ENCODE data around the gene IL17RD.

IL17RD gene

DNA sequence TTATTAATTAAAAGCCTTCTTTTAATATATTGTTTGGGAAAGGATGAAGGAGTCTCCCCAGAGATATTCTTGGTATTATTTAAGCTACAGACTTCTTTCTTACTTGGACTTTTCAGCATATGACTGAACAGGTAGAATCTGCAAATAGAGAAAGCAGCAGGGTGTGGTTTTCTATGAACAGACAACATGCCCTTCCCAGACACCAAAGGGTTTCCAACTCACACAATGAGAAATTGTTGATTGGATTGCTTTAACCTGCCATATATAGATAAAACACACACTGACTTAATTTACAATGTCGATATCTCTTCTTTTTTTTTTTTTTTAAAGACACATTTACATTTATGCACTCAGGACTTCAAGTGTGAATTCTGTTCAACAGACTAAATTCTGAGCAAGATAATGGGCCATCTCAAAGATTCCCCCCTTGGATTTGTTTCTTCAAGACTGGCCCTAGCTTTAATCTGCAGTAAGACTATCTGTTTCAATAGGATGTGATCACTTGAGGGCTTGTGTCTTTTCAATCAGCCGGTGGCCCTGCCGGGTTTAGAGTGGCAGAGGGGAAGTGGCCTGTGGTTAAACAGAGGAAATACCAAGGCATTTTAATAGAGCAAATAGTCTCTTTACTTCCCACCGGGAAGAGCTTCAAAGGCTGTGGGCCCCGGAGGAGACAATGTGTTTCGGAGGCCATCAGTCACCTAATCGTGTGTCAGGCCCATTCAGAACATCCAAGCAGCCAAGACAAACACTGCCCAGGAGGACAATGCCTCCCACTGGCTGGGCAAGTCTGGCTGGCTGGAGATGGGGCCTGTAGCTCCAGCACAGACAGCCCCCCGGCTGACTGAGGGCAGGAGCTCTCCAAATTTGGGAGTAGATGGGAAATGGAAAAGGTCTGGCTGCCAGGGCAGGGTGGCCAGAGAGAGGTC lies 6.1 kb downstream of the IL17RD start:
- no peaks in the 10 kb centered on the region for H3K36me3 ChIP-seq (ENCODE audit: control insufficient read depth, insufficient read depth, low read length)
- H3K27me3 ChIP-seq (ENCODE audit: control insufficient read depth, insufficient read depth, low read length, poor library complexity, severe bottlenecking), result peaks cover 99% of the 10 kb centered on the region
- H3K9me3 ChIP-seq (ENCODE audit: control insufficient read depth, low read length), result no peaks in the 10 kb centered on the region
- peaks cover 37% of the 10 kb centered on the region for H3K4me1 ChIP-seq (ENCODE audit: control insufficient read depth, insufficient read depth, low read length)
- WGBS, 2 experiments, result 3 to 7% methylated on average over 8 of the region's 8 CpGs
- H3K27ac ChIP-seq (ENCODE audit: insufficient read depth, low read depth, low read length, poor library complexity, severe bottlenecking), result no peak overlapping the region
- H3K4me3 ChIP-seq (ENCODE audit: insufficient read depth, low read depth, low read length), result no peak overlapping the region

DNA sequence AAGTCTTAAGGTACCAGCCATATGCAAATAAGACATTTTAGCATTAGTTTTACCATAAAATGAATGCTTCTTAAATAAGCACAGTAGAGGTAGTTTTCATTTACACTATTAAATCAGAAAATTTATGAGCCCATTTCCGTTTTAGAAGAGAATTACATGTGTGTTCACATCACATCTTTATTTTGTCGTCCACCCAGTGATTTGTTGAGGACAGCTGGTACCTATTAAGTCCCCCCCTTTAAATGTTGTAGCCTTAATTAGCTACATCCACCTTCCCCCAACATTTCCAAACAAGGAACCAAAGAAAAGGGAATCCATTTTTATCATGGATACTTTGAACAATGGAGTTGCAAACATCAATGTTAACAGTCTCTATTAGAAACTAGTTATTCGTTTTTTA lies 6.8 kb downstream of the IL17RD start:
- 57 to 62% methylated on average over 3 of the region's 3 CpGs for WGBS, 2 experiments
- H3K27me3 ChIP-seq (ENCODE audit: control insufficient read depth, insufficient read depth, low read length, poor library complexity, severe bottlenecking), result peaks cover 98% of the 10 kb centered on the region
- H3K36me3 ChIP-seq (ENCODE audit: control insufficient read depth, insufficient read depth, low read length), result no peaks in the 10 kb centered on the region
- H3K27ac ChIP-seq (ENCODE audit: insufficient read depth, low read depth, low read length, poor library complexity, severe bottlenecking), result no peak overlapping the region
- H3K9me3 ChIP-seq (ENCODE audit: control insufficient read depth, low read length), result no peaks in the 10 kb centered on the region
- H3K4me1 ChIP-seq (ENCODE audit: control insufficient read depth, insufficient read depth, low read length), result peaks cover 36% of the 10 kb centered on the region
- no peak overlapping the region for H3K4me3 ChIP-seq (ENCODE audit: insufficient read depth, low read depth, low read length)

DNA sequence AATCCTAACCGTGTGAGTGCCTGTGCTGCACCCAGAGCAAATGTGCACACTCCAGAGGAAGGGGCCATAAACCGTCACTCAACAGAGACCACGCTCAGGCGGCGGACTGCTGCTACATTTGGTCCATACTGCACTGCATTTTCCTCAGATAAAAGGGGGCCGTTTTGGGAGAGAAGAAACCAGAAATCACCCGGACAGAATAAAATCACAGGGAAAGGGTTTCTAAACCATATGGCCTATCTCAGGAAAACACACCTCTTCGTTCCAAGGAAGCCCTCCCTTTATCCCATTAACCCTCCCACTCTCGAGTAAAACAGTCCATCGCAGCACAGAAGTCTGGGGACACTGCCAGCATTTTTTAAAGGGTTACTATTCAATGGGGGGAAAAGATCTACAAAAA lies 7.6 kb downstream of the IL17RD start:
- Histone ChIP-seq H3K27ac (ENCODE audit: insufficient read depth, low read depth, low read length, poor library complexity, severe bottlenecking) (no peak overlapping the region), H3K27me3 (ENCODE audit: control insufficient read depth, insufficient read depth, low read length, poor library complexity, severe bottlenecking) (peaks cover 98% of the 10 kb centered on the region), H3K36me3 (ENCODE audit: control insufficient read depth, insufficient read depth, low read length) (no peaks in the 10 kb centered on the region), H3K4me1 (ENCODE audit: control insufficient read depth, insufficient read depth, low read length) (peaks cover 40% of the 10 kb centered on the region), H3K9me3 (ENCODE audit: control insufficient read depth, low read length) (no peaks in the 10 kb centered on the region), H3K4me3 (ENCODE audit: insufficient read depth, low read depth, low read length) (no peak overlapping the region)
- WGBS, 2 experiments, result 71 to 73% methylated on average over 10 of the region's 10 CpGs

DNA sequence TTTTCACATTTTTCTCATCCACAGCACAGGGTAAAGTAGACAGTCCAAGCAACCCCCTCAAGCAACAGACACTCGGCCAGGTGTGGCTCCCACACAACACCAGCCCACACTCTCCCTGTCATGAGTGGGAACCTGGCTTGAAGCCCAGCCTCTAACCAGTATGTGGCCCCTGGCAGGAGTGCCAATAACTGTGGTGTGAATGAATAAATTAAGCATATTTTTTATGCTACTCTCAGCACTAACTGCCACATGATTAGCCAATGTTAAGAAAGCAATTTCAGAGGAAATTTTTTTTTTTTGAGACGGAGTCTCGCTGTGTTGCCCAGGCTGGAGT lies 9.9 kb downstream of the IL17RD start:
- Histone ChIP-seq H3K27me3 (ENCODE audit: control insufficient read depth, insufficient read depth, low read length, poor library complexity, severe bottlenecking) (peaks cover 97% of the 10 kb centered on the region), H3K9me3 (ENCODE audit: control insufficient read depth, low read length) (no peaks in the 10 kb centered on the region), H3K36me3 (ENCODE audit: control insufficient read depth, insufficient read depth, low read length) (no peaks in the 10 kb centered on the region), H3K27ac (ENCODE audit: insufficient read depth, low read depth, low read length, poor library complexity, severe bottlenecking) (no peak overlapping the region), H3K4me1 (ENCODE audit: control insufficient read depth, insufficient read depth, low read length) (peaks cover 42% of the 10 kb centered on the region), H3K4me3 (ENCODE audit: insufficient read depth, low read depth, low read length) (no peak overlapping the region)
- 88 to 92% methylated on average over 3 of the region's 3 CpGs for WGBS, 2 experiments

DNA sequence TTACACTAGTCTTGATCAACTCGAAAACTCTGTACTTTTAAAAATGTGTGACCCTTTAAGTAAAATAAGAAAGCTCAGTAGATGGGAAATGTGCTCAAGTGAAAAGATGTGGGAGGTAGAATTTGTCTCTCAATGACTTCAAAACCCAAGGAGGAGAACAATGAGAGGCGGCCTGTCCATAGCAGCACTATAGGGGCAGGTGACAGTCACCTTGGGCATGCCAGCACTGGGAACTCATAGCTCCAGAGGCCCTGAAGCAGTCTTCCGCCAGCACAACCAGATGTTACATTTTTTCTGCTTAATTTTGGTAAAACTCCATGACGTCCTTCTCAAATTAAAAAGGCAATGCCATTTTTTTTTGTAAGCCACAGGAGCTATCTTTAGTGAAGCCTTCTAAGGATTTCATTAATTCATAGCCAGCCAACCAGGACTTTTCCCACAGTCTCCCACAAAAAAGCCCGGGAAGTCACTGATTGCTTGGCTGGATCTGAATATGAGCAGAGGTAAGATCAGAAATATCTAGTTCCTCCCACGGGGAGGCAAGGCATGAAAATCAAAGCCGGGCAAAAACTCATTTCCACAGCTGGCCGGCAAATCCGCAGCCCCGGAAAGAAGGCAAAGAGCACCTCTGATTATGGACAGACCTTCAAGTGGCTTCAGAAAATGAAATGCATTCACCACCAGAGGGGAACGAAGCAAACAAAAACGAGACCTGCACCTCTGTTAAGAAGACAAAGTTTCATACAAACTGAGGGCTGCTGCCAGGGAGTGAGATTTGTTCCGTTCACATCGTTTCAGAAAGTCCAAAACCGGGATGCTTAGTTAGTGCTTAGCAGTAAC lies 10.5 kb downstream of the IL17RD start:
- Histone ChIP-seq H3K27me3 (ENCODE audit: control insufficient read depth, insufficient read depth, low read length, poor library complexity, severe bottlenecking) (peaks cover 97% of the 10 kb centered on the region), H3K27ac (ENCODE audit: insufficient read depth, low read depth, low read length, poor library complexity, severe bottlenecking) (no peak overlapping the region)

DNA sequence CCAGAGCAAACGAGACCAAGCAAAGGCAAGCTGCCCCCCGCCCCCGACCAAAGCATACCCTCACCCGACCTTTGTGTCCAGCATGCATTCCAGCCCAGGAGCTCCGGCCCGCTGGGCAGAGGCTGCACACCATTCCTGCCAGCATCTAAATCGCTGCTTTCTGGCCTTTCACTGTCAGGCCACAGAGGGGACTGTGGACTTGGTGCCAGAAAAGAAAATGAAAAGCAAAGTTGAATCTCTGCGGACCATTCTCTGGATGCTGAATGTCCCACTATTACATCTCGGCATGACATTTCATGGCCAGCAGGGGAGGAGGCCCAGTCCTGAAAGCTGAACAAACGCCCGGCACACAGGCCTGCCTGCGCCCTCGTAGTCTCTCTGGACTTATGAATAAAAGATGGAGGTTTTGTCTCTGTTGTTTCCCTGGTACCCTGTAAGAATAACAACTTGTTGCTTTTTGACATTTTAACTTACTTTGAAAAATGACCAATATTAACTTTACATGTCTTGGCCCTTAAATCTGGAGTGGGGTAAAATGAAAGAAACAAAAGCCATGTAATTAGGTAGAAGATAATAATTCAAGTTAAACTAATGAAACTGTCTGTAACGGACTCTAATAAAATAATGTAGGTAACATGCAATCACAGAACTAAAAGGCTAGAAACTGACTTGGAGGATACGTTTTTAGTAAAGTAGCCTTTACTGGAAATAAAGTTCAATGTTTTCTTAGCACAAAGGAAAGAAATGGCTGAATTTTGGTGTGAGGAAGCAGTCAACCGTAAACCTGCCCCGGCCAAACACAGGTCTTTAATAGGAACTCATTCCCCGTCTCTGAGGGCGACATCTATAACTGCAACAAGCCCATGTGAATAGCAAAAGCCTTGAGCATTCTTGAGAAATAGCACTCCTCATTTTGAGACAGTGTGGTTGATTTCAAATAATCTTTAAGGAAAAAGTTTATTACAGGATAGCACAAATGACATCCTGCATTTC lies 12.7 kb downstream of the IL17RD start:
- H3K9me3 ChIP-seq (ENCODE audit: control insufficient read depth, low read length), result no peaks in the 10 kb centered on the region
- 38 to 42% methylated on average over 18 to 19 of the region's 19 CpGs for WGBS, 2 experiments
- H3K4me1 ChIP-seq (ENCODE audit: control insufficient read depth, insufficient read depth, low read length), result peaks cover 28% of the 10 kb centered on the region
- no peak overlapping the region for H3K4me3 ChIP-seq (ENCODE audit: insufficient read depth, low read depth, low read length)
- H3K36me3 ChIP-seq (ENCODE audit: control insufficient read depth, insufficient read depth, low read length), result no peaks in the 10 kb centered on the region
- H3K27me3 ChIP-seq (ENCODE audit: control insufficient read depth, insufficient read depth, low read length, poor library complexity, severe bottlenecking), result peaks cover 77% of the 10 kb centered on the region
- peak overlapping the region; percentile 8 for H3K27ac ChIP-seq (ENCODE audit: insufficient read depth, low read depth, low read length, poor library complexity, severe bottlenecking)

More for the DNA sequence above, 10.5 kb downstream of the IL17RD start:
- Histone ChIP-seq H3K9me3 (ENCODE audit: control insufficient read depth, low read length) (no peaks in the 10 kb centered on the region), H3K4me1 (ENCODE audit: control insufficient read depth, insufficient read depth, low read length) (peaks cover 44% of the 10 kb centered on the region), H3K4me3 (ENCODE audit: insufficient read depth, low read depth, low read length) (no peak overlapping the region), H3K36me3 (ENCODE audit: control insufficient read depth, insufficient read depth, low read length) (no peaks in the 10 kb centered on the region)
- 78 to 87% methylated on average over 14 to 15 of the region's 15 CpGs for WGBS, 2 experiments

DNA sequence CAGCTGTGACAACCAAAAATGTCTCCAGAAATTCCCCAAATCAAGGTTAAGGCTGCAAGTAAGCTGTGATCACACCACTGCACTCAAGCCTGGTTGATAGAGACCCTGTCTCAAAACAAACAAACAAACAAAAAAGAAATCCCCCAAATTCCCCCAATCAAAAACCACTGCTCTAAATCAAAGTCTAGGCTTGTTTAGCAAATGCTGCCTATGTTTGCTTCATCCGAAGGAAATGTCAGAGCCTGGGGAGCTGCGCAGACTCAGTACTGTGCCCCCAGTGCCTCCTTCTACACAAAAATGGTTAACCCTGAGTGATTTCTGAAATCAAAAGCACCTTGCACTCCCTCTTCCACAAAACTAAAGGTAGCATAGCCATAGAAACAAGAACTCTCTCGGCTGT lies 13.4 kb downstream of the IL17RD start:
- Histone ChIP-seq H3K4me1 (ENCODE audit: control insufficient read depth, insufficient read depth, low read length) (peaks cover 28% of the 10 kb centered on the region), H3K9me3 (ENCODE audit: control insufficient read depth, low read length) (no peaks in the 10 kb centered on the region), H3K4me3 (ENCODE audit: insufficient read depth, low read depth, low read length) (no peak overlapping the region), H3K36me3 (ENCODE audit: control insufficient read depth, insufficient read depth, low read length) (no peaks in the 10 kb centered on the region), H3K27me3 (ENCODE audit: control insufficient read depth, insufficient read depth, low read length, poor library complexity, severe bottlenecking) (peaks cover 70% of the 10 kb centered on the region), H3K27ac (ENCODE audit: insufficient read depth, low read depth, low read length, poor library complexity, severe bottlenecking) (peak overlapping the region; percentile 8)
- WGBS, 2 experiments, result 61 to 64% methylated on average over 3 of the region's 3 CpGs

DNA sequence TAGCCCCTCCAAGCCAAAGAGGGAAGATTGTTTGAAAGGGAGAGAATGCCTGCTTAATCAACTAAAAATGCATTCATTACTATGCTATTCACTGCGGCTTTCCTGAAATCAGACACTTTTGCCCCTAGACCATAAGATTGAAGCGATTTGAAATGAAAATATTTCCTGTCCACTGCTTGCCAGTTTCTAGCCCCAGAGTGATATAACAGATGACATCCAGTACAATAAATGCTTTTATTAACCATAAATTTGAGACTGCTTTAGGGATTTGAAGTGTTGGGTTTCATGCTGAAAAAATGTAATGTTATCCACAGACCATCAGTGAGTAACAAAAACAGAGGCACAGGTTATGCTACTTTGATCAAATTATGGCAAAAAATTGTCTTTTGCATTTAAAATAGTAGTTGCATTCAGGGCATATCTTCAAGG lies 14.1 kb downstream of the IL17RD start:
- WGBS, 2 experiments, result 92 to 93% methylated on average over 2 of the region's 2 CpGs
- no peaks in the 10 kb centered on the region for H3K9me3 ChIP-seq (ENCODE audit: control insufficient read depth, low read length)
- H3K27me3 ChIP-seq (ENCODE audit: control insufficient read depth, insufficient read depth, low read length, poor library complexity, severe bottlenecking), result peaks cover 63% of the 10 kb centered on the region
- H3K36me3 ChIP-seq (ENCODE audit: control insufficient read depth, insufficient read depth, low read length), result no peaks in the 10 kb centered on the region
- peaks cover 28% of the 10 kb centered on the region for H3K4me1 ChIP-seq (ENCODE audit: control insufficient read depth, insufficient read depth, low read length)
- no peak overlapping the region for H3K4me3 ChIP-seq (ENCODE audit: insufficient read depth, low read depth, low read length)
- no peak overlapping the region for H3K27ac ChIP-seq (ENCODE audit: insufficient read depth, low read depth, low read length, poor library complexity, severe bottlenecking)

DNA sequence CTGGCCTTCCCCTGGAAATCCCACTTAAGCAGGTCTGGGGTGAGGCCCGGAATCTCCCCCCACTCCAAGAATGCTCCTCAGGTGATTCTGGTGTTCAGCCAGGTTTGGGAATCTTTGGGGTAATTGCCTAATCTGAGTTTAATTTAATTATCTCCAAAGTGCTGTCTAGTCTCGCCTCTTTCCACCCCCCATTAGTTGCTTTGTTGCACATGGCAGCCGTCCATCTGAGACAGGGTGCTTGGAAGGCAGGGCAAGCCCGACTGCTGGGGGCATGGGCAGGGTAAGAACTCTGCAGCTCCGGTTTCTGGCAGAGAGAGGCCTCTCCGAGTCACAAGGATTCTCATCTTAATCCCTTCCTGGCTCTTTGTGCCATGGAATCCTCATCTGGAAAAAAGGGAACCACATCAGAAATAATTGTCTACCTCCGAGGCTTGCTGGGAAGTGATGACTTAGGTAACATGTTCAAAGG lies 15.0 kb downstream of the IL17RD start:
- no peak overlapping the region for H3K27ac ChIP-seq (ENCODE audit: insufficient read depth, low read depth, low read length, poor library complexity, severe bottlenecking)
- H3K36me3 ChIP-seq (ENCODE audit: control insufficient read depth, insufficient read depth, low read length), result no peaks in the 10 kb centered on the region
- 71 to 75% methylated on average over 7 of the region's 7 CpGs for WGBS, 2 experiments
- no peaks in the 10 kb centered on the region for H3K9me3 ChIP-seq (ENCODE audit: control insufficient read depth, low read length)
- peaks cover 57% of the 10 kb centered on the region for H3K27me3 ChIP-seq (ENCODE audit: control insufficient read depth, insufficient read depth, low read length, poor library complexity, severe bottlenecking)
- peaks cover 28% of the 10 kb centered on the region for H3K4me1 ChIP-seq (ENCODE audit: control insufficient read depth, insufficient read depth, low read length)
- H3K4me3 ChIP-seq (ENCODE audit: insufficient read depth, low read depth, low read length), result no peak overlapping the region

Measured in ectodermal cell (in vitro differentiated cells).